Stimulated activated CD4-positive, alpha-beta T cell treated with anti-CD3 and anti-CD28 coated beads, Interleukin-1b, Interleukin-23, amount 100 ng/mL, for 4 hours (primary cell): ENCODE measurements around the gene CP.
"Not testable (repeated sequence)": the region's sequence is repeated elsewhere in the genome, so short reads cannot be mapped to it uniquely, and the experiment has no call there.

Experiments used
- DNase-seq, 2 donors: peaks; one replicate each; pipeline ENCODE4 v3.0.0-alpha.2; 2020; ENCODE audit warnings: low read depth in 2 of 2

The CP gene

DNA sequence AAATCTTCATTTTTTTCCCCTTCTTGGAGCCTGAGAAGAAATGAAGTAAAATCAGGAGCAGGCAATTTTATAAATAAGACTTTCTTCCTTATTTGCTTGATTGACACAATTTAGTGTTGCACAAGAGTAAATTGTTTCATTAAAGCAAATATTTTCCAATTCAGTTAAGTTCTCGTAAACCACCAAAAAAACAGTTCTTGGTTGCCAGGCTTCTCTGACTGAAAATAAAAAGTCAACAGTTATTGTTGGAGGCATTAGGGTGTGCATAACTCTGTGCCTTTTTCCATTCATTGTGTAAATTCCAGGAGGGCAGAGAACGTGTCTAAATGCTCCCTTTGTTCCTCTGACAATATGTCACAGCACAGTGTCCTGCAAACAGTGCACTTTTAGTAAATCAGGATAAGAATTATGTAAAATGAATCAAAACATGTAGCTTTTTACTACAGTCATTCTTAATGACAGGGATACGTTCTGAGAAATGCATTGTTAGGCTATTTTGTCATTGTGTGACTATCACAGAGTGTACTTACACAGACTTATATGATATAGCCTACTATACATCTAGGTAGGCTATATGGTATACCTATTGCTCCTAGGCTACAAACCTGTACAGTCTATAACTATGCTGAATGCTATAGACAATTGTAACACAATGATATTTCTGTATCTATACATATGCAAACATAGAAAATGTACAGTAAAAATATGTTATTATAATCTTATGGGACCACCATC is at the start of gene CP:
TSS of gene CP (minus strand) at position 47 of the 735 bp plus-strand sequence. CDS start at position 10, 37 bp downstream.
- DNase-seq: no peak

DNA sequence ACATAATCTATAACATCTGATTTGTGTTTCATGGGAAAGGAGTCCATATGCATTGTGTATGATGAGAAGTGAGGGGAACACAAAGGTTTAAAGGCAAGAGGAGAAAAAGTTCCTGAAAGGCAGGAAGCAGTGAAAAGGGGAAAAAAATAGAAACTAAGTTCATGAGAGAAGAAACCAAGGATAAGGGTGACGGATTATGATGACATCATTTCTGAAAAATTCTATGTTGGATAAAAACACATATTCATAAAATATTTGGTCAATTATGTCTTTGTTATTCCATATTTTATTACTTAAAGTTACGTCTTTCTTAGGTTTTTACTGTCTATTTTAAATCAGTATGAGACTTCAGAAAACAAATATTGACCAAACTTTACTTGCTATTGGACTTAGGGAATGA is 48.6 kb upstream of the CP start:
- no peak for DNase-seq

GRCh38 chr3:149269687-149270086 is 48.1 kb upstream of the CP start:
- DNase-seq: no peak

DNA sequence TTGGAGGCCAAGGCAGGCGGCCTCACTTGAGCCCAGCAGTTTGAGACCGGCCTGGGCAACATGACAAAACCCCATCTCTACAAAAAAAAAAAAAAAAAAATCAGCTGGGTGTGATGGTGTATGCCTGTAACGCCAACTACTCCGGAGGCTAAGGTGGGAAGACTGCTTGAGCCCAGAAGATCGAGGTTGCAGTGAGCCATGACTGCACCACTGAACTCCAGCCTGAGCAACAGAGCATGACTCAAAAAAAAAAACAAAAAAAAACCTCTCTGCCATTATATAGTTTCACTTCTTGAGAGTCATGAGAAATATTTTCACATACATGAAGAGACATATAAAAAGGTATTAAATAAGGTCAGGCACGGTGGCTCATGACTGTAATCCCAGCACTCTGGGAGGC is 45.9 kb upstream of the CP start:
- no peak for DNase-seq

- no peak for DNase-seq
Measured at GRCh38 chr3:149266736-149267135, 45.1 kb upstream of the CP start.

DNA sequence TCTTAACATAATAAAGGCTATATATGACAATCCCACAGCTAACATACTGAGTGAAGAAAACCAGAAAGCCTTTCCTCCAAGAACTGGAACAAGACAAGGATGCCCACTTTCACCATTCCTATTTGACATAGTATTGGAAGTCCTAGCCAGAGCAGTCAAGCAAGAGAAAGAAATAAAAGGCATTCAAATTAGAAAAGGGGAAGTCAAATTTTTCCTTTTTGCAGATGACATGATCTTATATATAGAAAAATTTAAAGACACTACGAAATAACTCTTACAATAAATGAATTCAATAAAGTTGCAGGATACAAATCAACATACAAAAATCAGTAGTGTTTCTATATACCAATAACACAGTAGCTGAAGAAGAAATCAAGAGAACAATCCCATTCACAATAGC is 42.2 kb upstream of the CP start:
- no peak for DNase-seq

DNA sequence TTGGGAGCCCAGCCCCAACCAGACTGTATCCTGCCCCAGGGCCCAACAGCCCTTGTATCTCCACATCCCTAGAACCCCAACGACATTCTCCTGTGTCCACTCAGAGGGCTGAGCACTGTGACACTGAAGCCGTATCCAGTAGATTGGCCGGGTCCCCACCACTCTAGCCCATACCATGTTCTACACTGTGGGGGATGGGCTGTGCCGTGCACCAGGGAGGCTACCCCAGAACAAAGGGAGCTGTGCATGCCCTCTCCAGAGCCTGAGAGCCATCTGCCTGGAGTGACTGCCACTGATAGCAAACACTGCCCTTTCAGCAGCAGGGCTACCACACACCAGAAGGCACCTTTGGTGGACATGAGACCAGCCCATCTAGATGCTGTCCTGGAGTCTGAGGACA is 37.1 kb upstream of the CP start:
- DNase-seq: no peak

DNA sequence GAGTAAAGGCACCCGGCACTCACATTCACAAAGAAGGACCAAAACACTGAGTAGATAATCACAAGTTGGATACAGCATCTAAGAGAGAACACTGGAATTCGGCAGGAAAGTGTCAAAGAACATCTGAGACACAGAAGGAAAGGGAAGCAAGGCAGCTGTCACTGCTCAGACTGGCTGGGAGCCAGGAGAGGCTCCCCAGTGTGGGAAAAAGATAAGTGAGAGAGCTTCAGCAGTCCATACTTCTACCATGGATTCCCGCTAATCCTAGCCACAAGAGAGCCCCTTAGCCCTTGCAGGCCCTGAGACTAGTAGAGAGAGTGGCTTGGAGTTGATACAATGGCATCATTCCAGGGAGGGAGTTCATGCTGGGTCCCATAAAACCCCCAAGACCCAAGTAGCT is 36.7 kb upstream of the CP start:
- no peak for DNase-seq

DNA sequence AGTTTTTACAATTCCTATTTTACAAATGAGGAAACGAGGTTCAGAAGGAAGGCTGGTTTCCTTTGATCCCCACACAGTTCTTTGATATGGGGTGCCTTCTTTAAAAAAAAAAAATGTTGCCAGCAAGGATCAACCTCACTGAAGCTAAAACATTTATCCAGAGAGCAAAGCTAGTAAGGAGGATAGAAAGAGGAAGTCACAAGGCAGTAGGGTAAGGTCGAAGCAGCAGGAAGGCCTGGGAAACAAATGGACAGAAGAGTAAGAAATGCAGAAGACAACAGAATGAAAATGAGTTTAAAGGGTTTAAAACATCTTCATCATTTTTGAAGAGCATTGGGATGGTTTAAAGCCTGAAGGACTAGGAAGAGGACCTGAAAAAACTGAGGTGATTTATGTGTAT is 30.6 kb upstream of the CP start:
- no peak for DNase-seq

DNA sequence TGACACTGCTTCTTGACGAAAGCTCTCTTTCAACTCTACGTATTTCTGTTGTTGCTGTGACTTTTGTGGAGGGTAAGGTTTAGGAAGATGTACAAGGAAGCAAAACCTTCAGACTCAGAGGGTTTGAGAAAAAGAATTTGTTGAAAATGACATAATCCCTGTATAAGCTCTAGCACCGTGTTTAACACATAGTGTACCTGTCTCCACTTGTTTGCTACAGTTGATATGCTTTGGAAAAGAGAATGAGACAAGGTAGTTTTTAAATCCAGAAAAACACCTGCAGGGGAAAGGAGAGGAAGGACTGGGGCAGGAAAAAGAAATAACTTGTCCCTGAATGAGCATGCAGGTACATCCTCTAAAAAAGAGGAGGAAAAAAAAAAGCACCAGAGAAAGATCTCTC is 29.6 kb upstream of the CP start:
- DNase-seq: no peak

- no peak for DNase-seq
Measured at GRCh38 chr3:149247929-149248691, 26.5 kb upstream of the CP start.

DNA sequence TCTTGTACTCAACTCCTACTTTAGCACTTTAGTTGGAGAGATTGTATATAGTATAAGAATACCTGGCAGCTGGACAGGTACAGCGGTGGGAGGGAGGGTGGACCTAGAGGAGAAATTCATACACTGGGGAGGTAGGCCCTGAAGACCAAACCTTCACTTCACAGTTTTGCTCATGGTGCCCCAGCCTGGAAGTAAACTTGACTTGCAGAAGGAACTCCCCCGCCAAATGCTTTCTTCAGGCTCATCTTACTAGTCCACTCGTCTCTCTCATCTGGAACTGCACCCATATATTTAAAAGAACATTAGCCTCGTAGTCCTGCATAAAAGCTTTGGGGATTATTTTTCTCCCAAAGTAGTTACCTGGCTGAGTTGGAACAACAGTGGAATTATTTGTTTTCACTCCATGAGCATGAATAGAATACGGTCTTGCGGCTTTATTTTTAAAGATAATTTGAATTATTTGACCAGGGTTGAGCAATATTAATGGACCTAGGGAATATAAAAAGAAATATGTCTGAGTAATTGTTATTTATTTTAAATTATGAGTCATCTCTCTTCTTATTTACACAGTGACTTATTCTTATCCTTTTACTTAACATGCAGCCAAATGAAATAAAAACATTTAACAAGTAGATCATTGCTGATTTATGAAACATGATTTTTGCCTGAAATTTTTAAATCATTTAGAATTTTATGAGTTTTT is 25.5 kb upstream of the CP start:
- no peak for DNase-seq

DNA sequence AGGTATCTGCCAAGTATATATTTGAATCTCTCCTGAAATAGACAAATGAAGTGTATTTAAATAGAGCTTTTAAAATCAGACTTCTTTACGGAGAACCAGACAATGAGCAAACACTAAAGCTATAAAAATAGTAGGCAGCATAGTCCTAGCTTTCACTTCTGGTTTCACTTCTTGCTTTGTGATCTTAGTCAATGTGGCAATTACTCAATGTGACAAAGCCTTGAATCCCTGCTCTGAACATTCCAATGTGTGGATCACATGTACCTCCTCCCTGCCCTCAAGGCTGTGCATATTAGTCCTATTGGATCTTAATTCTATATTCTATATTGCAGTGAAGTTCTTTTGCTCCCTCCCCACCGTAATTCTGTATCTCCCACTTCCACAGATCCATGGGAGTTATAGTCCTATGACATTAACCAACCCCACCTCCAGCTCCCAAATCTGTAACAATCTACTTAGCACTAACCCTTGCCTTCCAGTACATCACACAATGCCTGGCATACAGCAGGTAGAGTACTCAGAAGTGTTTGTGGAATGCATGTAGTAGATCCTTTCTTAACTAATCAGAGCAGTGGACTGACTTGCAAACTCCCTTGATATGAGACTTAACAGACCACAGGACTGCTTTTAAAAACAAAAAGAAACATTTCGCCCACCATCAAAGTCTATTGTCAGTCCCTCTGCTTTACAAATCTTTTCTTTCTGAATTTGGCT is 24.3 kb upstream of the CP start:
- no peak for DNase-seq

DNA sequence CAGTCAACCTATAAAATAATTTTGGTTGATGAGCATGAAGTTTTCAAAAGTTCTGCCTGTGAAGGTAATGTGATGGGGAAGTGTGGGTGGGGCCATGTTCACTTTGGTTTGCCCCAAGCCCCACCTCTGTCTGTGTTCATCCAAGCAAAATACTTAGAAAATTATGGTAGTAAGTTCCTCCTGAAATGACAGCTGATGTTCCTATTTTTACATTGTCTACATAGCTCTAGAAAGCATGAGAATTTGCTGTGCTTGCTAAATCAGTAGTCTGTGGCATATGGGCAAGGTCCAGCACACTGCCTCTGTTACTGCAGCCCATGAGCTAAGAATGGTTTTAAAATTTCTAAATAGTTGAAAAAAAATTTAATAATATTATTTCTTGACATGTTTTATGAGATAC is 21.9 kb upstream of the CP start:
- no peak for DNase-seq

DNA sequence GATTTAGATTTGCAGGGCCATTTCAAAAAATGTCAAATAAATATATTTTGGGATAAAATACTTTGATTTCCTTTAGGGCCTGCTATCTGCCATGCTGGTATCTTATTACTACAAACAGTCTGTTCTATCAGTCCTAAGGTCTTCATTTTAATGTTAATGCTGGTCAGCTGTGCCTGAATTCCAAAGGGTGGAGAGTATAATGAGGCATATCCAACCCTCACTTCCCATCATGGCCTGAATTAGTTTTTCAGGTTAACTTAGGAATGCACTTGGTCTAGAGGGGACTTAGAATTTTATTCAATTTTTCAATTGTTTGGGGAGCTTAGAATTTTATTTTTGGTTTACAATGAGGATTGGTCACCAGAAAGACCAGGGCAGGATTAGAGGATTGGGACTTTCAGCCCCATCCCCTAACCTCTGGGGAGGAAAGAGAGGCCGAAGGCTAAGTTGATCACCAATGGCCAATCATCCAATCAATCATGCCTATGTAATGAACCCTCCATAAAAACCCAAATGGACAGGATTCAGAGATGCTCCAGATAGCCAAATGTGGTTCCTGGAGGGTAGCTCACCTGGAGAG is 17.8 kb upstream of the CP start:
- no peak for DNase-seq

GRCh38 chr3:149238268-149238667 is 16.6 kb upstream of the CP start:
- DNase-seq: not testable (repeated sequence)

GRCh38 chr3:149235599-149236424 is 14.2 kb upstream of the CP start:
- DNase-seq: no peak

- DNase-seq: no peak
Measured at GRCh38 chr3:149234671-149235245, 13.1 kb upstream of the CP start.

DNA sequence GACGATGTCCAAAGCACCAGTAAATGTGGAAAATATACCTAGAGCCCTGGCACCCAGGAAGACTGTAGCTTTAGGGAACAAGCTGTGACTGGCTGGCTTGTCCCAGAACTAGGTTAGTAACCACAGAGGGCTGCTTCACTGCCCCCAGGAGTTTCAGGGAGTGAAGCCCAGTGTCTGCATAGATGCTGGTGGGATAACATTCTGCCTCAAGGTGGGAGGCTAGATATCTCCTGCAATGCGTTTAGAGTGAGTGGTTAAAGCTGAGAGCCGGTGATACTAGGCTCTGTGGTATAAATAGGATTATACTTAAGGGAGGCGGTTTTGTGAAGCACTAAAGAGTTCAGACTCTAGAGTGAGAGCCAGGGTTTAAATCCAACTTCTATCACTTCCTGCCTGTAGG is 11.7 kb upstream of the CP start:
- DNase-seq: no peak

GRCh38 chr3:149231871-149232270 is 10.2 kb upstream of the CP start:
- DNase-seq: no peak
